HepG2 (cell line): ENCODE results near the gene FSTL1. TPM values are rescaled to one million over a fixed set of nuclear protein-coding genes. Genes with fewer than 3 reads are reported as not detected.

ENCODE experiments used
- ATAC-seq: fragments of 200-7000 bp; cut with Tn5 transposase; 3 replicates; pipeline ENCODE4 v1.9.1; 2020; ENCODE audit warnings: mild to moderate bottlenecking, moderate library complexity
- BruUV-seq: library from RNA; stranded (reverse); fragments of 400-500 nt; replicated peaks from 2 replicates; lab custom pipeline; 2021; lab: Mats Ljungman, UMichigan
- CTCF ChIA-PET: fragments of 300-600 bp; formaldehyde crosslinking; extraction: SDS; loops from one replicate; lab custom pipeline; 2021; ENCODE audit warnings: low total read pairs, inconsistent platforms, low intra/inter-chr PET ratio; lab: Yijun Ruan, JAX
- POLR2A ChIA-PET: fragments of 350-600 bp; sonication (Branson Sonifier 250); formaldehyde crosslinking; loops from one replicate; lab custom pipeline; 2020; ENCODE audit warnings: antibody characterized with exemption, inconsistent platforms; lab: Yijun Ruan, JAX
- DNase-seq: peaks from one replicate; pipeline ENCODE4 v3.0.0-alpha.2; 2015; ENCODE audit warnings: low spot score
- FAIRE-seq: peaks from 3 replicates; lab custom pipeline; 2011; peaks lifted over from hg19 to GRCh38; lab: Jason Lieb, UNC
- H2AFZ ChIP-seq: one replicate; pipeline ENCODE4 v1.6.1; 2011; ENCODE audit warnings: low read length, inconsistent platforms
- H3K27ac ChIP-seq: fragments of 300-600 bp; 3 replicates; pipeline ENCODE4 v1.8.0; 2011; ENCODE audit warnings: mixed run types, mild to moderate bottlenecking, mixed read lengths, low read length, inconsistent platforms; ENCODE audit not compliant: insufficient read depth; ENCODE audit errors: extremely low read length
- H3K27me3 ChIP-seq, 2 experiments: fragments of 200-600 bp in 1 of 2; 2 replicates in 1 of 2; 3 replicates in 1 of 2; pipeline versions ENCODE4 v1.6.0 to v1.8.0; 2011; ENCODE audit warnings: low read length in 2 of 2, mild to moderate bottlenecking in 2 of 2, moderate library complexity in 2 of 2, inconsistent platforms in 1 of 2; ENCODE audit not compliant: insufficient read depth in 2 of 2, control insufficient read depth in 1 of 2
- H3K36me3 ChIP-seq, 2 experiments: fragments of 200-600 bp in 1 of 2; replicated peaks in 1 of 2; 2 replicates in 1 of 2; 3 replicates in 1 of 2; pipeline versions ENCODE4 v1.5.1 to v1.8.0; 2011; ENCODE audit warnings: low read length in 2 of 2, inconsistent platforms in 1 of 2; ENCODE audit not compliant: insufficient read depth in 2 of 2, control insufficient read depth in 1 of 2
- H3K4me1 ChIP-seq: 2 replicates; pipeline ENCODE4 v1.5.1; 2012; ENCODE audit warnings: low read length, inconsistent platforms; ENCODE audit not compliant: insufficient read depth
- H3K4me2 ChIP-seq: 2 replicates; pipeline ENCODE4 v1.6.0; 2011; ENCODE audit warnings: low read depth, low read length, inconsistent platforms
- H3K4me3 ChIP-seq, 3 experiments: fragments of 200-600 bp in 1 of 3; sonication (generic), shearing (Covaris generic) in 1 of 3; replicated peaks in 1 of 3; 2 replicates each; pipeline ENCODE4 v1.5.1; 2011 to 2016; ENCODE audit warnings: low read length in 3 of 3, inconsistent platforms in 2 of 3, low read depth in 2 of 3, mild to moderate bottlenecking in 2 of 3, control low read depth in 1 of 3, mixed read lengths in 1 of 3; ENCODE audit not compliant: insufficient read depth in 1 of 3
- H3K79me2 ChIP-seq: one replicate; pipeline ENCODE4 v1.6.1; 2011; ENCODE audit warnings: low read length, inconsistent platforms; ENCODE audit not compliant: insufficient read depth
- H3K9ac ChIP-seq: 2 replicates; pipeline ENCODE4 v1.6.0; 2011; ENCODE audit warnings: mild to moderate bottlenecking, low read depth, low read length, inconsistent platforms; ENCODE audit not compliant: insufficient read depth
- H3K9me3 ChIP-seq: 2 replicates; pipeline ENCODE4 v1.5.1; 2012; ENCODE audit warnings: mild to moderate bottlenecking, low read length
- H4K20me1 ChIP-seq: 2 replicates; pipeline ENCODE4 v1.6.0; 2011; ENCODE audit warnings: inconsistent platforms, mild to moderate bottlenecking, low read length, moderate library complexity; ENCODE audit not compliant: insufficient read depth
- ATRX ChIP-seq: sonication (generic); formaldehyde crosslinking; IDR thresholded peaks from 2 replicates; pipeline ENCODE4 v1.4.0; 2020; ENCODE audit warnings: missing genetic modification reagents, borderline replicate concordance
- GMEB1 ChIP-seq: sonication (generic); formaldehyde crosslinking; IDR thresholded peaks from 2 replicates; pipeline ENCODE4 v1.5.1; 2020; ENCODE audit warnings: missing genetic modification reagents, mild to moderate bottlenecking, borderline replicate concordance
- RBAK ChIP-seq: sonication (generic); formaldehyde crosslinking; IDR thresholded peaks from 2 replicates; pipeline ENCODE4 v1.5.1; 2020; ENCODE audit warnings: mild to moderate bottlenecking, missing genetic modification reagents
- TBX2 ChIP-seq: sonication (generic); formaldehyde crosslinking; IDR thresholded peaks from 2 replicates; pipeline ENCODE4 v1.5.0; 2020; ENCODE audit warnings: missing genetic modification reagents, mild to moderate bottlenecking, borderline replicate concordance
- TFDP2 ChIP-seq: sonication (generic); formaldehyde crosslinking; IDR thresholded peaks from 2 replicates; pipeline ENCODE4 v1.4.0; 2020; ENCODE audit warnings: missing genetic modification reagents
- ZNF292 ChIP-seq: sonication (generic); formaldehyde crosslinking; IDR thresholded peaks from 2 replicates; pipeline ENCODE4 v1.8.1; 2022; ENCODE audit warnings: mild to moderate bottlenecking, low read depth, missing genetic modification reagents, borderline replicate concordance
- ZNF543 ChIP-seq: sonication (generic); formaldehyde crosslinking; IDR thresholded peaks from 2 replicates; pipeline ENCODE4 v1.4.0; 2020; ENCODE audit warnings: mild to moderate bottlenecking, missing genetic modification reagents
- ZNF770 ChIP-seq: sonication (generic); formaldehyde crosslinking; IDR thresholded peaks from 2 replicates; pipeline ENCODE4 v1.5.0; 2020; ENCODE audit warnings: mild to moderate bottlenecking, missing genetic modification reagents
- WGBS: methylation state at CpG from one replicate; pipeline ENCODE4 v1.1.6; 2017; ENCODE audit warnings: low lambda C conversion rate; 5-methylcytosine and 5-hydroxymethylcytosine counted together
- in situ Hi-C: cut with HindIII; loops from 2 replicates; pipeline ENCODE4 v1.10.0; 2017; ENCODE audit warnings: low pct_unique_long_range_greater_than_20kb; ENCODE audit not compliant: extremely low pct_ligation_motif_present
- intact Hi-C: fragments of 100-400 bp; cut with micrococcal nuclease; formaldehyde crosslinking; loops from one replicate; pipeline ENCODE4 v1.10.0; 2022; ENCODE audit not compliant: unreplicated experiment
- polyA plus RNA-seq, 8 experiments: library from polyadenylated mRNA; depleted of rRNA in 3 of 8; stranded (reverse) in 7 of 8; unstranded in 1 of 8; fragments of >200 nt; fragmentation: Illumina TruSeq in 4 of 8; extraction: Trizol in 4 of 8; gene quantifications; 2 replicates each; pipeline versions ENCODE4 v1.2.1 to v1.2.3, GENCODE V29; 2011 to 2016; ENCODE audit warnings: low read depth in 4 of 8, missing spikeins in 1 of 8, mixed read lengths in 1 of 8; ENCODE audit not compliant: insufficient read depth in 1 of 8
- total RNA-seq, 5 experiments: library from RNA; depleted of rRNA; stranded (reverse); fragments of >200 nt; fragmentation: Illumina TruSeq; extraction: Trizol; gene quantifications; 2 replicates each; pipeline ENCODE4 v1.2.3, GENCODE V29; 2016; ENCODE audit warnings: low read depth in 1 of 5

The FSTL1 gene
- total and polyA plus RNA-seq, 2 of the 13 experiments (the other 11 are each of a cell fraction or from before 2014, with no cell fraction given), result 0.07 to 0.29 TPM

- TF ChIP-seq TBX2 (CRISPR knock-in tag) (no peak), TFDP2 (no peak), RBAK (CRISPR knock-in tag) (no peak), ATRX (CRISPR knock-in tag) (no peak), GMEB1 (CRISPR knock-in tag) (no peak), ZNF292 (CRISPR knock-in tag) (no peak)
- TF ChIP-seq, all 625 proteins: peak for 0
Measured at GRCh38 chr3:120440762-120441161, 10.0 kb downstream of the FSTL1 start (continued).

GRCh38 chr3:120440001-120440703 is 10.6 kb downstream of the FSTL1 start:
- Histone ChIP-seq H4K20me1 (no peaks in the 10 kb centered on the region), H3K27me3 (peaks cover 0 to 26% of the 10 kb centered on the region in 2 experiments; a peak in 2 of 5 replicates), H3K4me3 (no peak overlapping the region), H3K4me1 (no peaks in the 10 kb centered on the region), H3K36me3 (no peaks in the 10 kb centered on the region), H3K79me2 (no peaks in the 10 kb centered on the region), H3K27ac (no peak overlapping the region), H3K4me2 (no peak overlapping the region), H3K9ac (no peak overlapping the region), H2AFZ (no peak overlapping the region), H3K9me3 (no peaks in the 10 kb centered on the region)
- TF ChIP-seq ZNF543 (CRISPR knock-in tag), result no peak
- TF ChIP-seq ZNF770 (CRISPR knock-in tag), result 0 out of 2 replicates have a peak, but pooled peaks have one; percentile 13
- BruUV-seq, result no TSS peak
- intact Hi-C loops (no loop called here), in situ Hi-C loops (no loop called here)
- no peak for FAIRE-seq
- no peak for ATAC-seq
- ChIA-PET CTCF (no interaction called here), POLR2A (no interaction called here)
- 9% methylated on average over 5 of the region's 5 CpGs for WGBS
- DNase-seq, result no peak
